Uterus (tissue), 2 donors: Measurements from ENCODE around the gene NT5C2.

Experiments used
- CTCF ChIP-seq, 4 experiments: fragments of 200-600 bp in 2 of 4; fragments of 450-650 bp in 2 of 4; sonication (generic) in 2 of 4; IDR thresholded peaks; one replicate each; pipeline ENCODE4 v1.5.1; 2016 to 2019; ENCODE audit warnings: antibody characterized with exemption in 4 of 4, mild to moderate bottlenecking in 2 of 4, moderate library complexity in 1 of 4
- POLR2A ChIP-seq, 2 donors: fragments of 450-650 bp; IDR thresholded peaks; one replicate each; pipeline ENCODE4 v1.6.1; 2016; ENCODE audit warnings: antibody characterized with exemption in 2 of 2, mild to moderate bottlenecking in 1 of 2, moderate library complexity in 1 of 2

- TF ChIP-seq CTCF (IDR thresholded peaks at IDR 0.05) (no peak), POLR2A (IDR thresholded peaks at IDR 0.05) (no peak)
These were observed 120.2 kb downstream of the NT5C2 start for GRCh38 chr10:103072891-103073290.
